ENCODE measurements around the gene STEAP2. TPM values are rescaled to one million over a fixed set of nuclear protein-coding genes. Genes with fewer than 3 reads are reported as not detected.

The STEAP2 gene
- total and polyA plus RNA-seq, 8 donors: 2.3 to 10.7 (median 7.3) TPM

- TF ChIP-seq CTCF (IDR thresholded peaks at IDR 0.05): no peak
- intact Hi-C loops (cut with DNase I): no loop called here
- Histone ChIP-seq H3K27me3 (no peaks in the 10 kb centered on the region), H3K9me3 (no peaks in the 10 kb centered on the region), H3K4me3 (peak overlapping the region in 1 of 4 donors; percentile 87), H3K36me3 (no peaks in the 10 kb centered on the region), H3K4me1 (peaks cover 0 to 8% (median 5%) of the 10 kb centered on the region in 3 donors), H3K27ac (no peak overlapping the region)
- no peak for ATAC-seq
- DNase-seq: no peak
- WGBS, 2 donors: 82 to 87% methylated on average over 2 of the region's 2 CpGs
- no peak for FAIRE-seq
Observed at GRCh38 chr7:90213521-90213920, 2.0 kb downstream of the STEAP2 start.

- intact Hi-C loops (cut with DNase I): no loop called here
- no peak for TF ChIP-seq CTCF (IDR thresholded peaks at IDR 0.05)
- no peaks in the 10 kb centered on the region for H3K36me3 ChIP-seq
- H3K27me3 ChIP-seq: no peaks in the 10 kb centered on the region
- ATAC-seq (no peak), DNase-seq (no peak), FAIRE-seq (no peak)
- 91 to 93% methylated on average over 6 of the region's 6 CpGs for WGBS, 2 donors
- no peak overlapping the region for H3K4me3 ChIP-seq
- H3K27ac ChIP-seq: no peak overlapping the region
- no peaks in the 10 kb centered on the region for H3K9me3 ChIP-seq
- peaks cover 0 to 5% (median 0%) of the 10 kb centered on the region in 3 donors for H3K4me1 ChIP-seq
Observed at GRCh38 chr7:90216080-90216674, 4.6 kb downstream of the STEAP2 start.

GRCh38 chr7:90216771-90217170 lies 5.2 kb downstream of the STEAP2 start:
- no peak for FAIRE-seq
- intact Hi-C loops (cut with DNase I): no loop called here
- H3K27me3 ChIP-seq: no peaks in the 10 kb centered on the region
- no peaks in the 10 kb centered on the region for H3K9me3 ChIP-seq
- TF ChIP-seq CTCF (IDR thresholded peaks at IDR 0.05): no peak
- DNase-seq: peak in 1 of 6 donors; percentile 29
- WGBS, 2 donors: 52 to 53% methylated on average over 2 of the region's 2 CpGs
- peak; percentile 55 to 69 (median 62) for ATAC-seq
- no peaks in the 10 kb centered on the region for H3K36me3 ChIP-seq
- no peak overlapping the region for H3K4me3 ChIP-seq
- peaks cover 0 to 5% (median 0%) of the 10 kb centered on the region in 3 donors for H3K4me1 ChIP-seq
- no peak overlapping the region for H3K27ac ChIP-seq

GRCh38 chr7:90222390-90222789 lies 10.8 kb downstream of the STEAP2 start:
- no peak for TF ChIP-seq CTCF (IDR thresholded peaks at IDR 0.05)
- no peaks in the 10 kb centered on the region for H3K27me3 ChIP-seq
- intact Hi-C loops (cut with DNase I): no loop called here
- no peaks in the 10 kb centered on the region for H3K36me3 ChIP-seq
- ATAC-seq: no peak
- no peaks in the 10 kb centered on the region for H3K4me1 ChIP-seq
- H3K9me3 ChIP-seq: no peaks in the 10 kb centered on the region
- no peak overlapping the region for H3K27ac ChIP-seq
- no peak for DNase-seq
- H3K4me3 ChIP-seq: no peak overlapping the region
- no peak for FAIRE-seq

Measured in pancreas (tissue), 10 donors.